Spleen (tissue), 7 donors: ENCODE data around the gene SCUBE1.

Experiments
- POLR2A ChIP-seq, 3 donors: fragments of 450-650 bp; IDR thresholded peaks; one replicate each; pipeline ENCODE4 v1.5.1; 2017; ENCODE audit warnings: antibody characterized with exemption in 3 of 3, mild to moderate bottlenecking in 1 of 3
- POLR2AphosphoS5 ChIP-seq, 3 donors: sonication (generic); formaldehyde crosslinking; IDR thresholded peaks; one replicate each; pipeline ENCODE4 v1.5.1; 2017; ENCODE audit warnings: antibody characterized with exemption in 3 of 3
- TF ChIP-seq, protein P1 (sequence below), 11 experiments: fragments of 200-600 bp in 7 of 11; fragments of 450-650 bp in 4 of 11; sonication (generic) in 4 of 11; IDR thresholded peaks in 8 of 11; conservative IDR thresholded peaks in 3 of 11; 1 replicate in 7 of 11; 2 replicates in 4 of 11; pipeline versions ENCODE4 v1.4.0 to v1.8.0; 2016 to 2021; ENCODE audit warnings: antibody characterized with exemption in 11 of 11, inconsistent platforms in 4 of 11, mild to moderate bottlenecking in 1 of 11
- donor health status: DM: no; HTN: no; CAD: no; lungs with moderate emphysema.
- donor health status: DM: no; HTN: no; CAD: no.
- donor health status: DM: no; HTN: no; CAD: no.

DNA sequence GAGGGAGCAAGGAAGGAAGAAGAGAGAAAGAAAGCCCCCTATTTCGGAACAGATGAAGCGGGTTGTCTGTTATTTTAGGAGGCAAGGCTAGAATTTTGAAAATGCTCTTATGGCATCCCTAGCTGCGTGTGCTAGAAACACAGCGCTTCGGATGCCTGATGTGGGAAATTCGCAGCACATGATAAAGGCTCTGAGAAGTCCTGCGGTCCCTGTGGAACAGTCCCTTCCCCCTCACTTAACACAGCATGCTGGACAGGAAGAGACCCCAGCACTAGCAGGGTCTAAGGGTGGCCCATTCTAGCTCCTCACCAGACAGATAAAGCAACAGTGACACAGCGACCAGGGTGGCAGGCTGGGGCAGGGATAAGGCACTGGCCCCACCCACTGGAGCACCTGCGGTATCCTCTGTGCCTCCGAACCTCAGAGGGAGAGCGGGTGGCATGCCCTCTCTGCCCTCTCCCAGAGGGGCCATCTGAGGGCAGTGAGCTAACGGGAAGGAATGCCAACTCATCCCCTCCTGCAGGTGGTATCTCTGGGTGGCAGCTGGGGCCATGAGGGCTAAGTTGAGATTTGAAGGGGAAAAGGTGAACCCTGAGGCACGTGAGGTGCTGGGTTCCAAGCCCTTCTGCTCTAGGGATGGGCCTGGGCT is 75.7 kb downstream of the SCUBE1 start:
- TF ChIP-seq POLR2A (IDR thresholded peaks at IDR 0.05) (no peak), POLR2AphosphoS5 (IDR thresholded peaks at IDR 0.05) (no peak)
- TF ChIP-seq, protein P1, sequence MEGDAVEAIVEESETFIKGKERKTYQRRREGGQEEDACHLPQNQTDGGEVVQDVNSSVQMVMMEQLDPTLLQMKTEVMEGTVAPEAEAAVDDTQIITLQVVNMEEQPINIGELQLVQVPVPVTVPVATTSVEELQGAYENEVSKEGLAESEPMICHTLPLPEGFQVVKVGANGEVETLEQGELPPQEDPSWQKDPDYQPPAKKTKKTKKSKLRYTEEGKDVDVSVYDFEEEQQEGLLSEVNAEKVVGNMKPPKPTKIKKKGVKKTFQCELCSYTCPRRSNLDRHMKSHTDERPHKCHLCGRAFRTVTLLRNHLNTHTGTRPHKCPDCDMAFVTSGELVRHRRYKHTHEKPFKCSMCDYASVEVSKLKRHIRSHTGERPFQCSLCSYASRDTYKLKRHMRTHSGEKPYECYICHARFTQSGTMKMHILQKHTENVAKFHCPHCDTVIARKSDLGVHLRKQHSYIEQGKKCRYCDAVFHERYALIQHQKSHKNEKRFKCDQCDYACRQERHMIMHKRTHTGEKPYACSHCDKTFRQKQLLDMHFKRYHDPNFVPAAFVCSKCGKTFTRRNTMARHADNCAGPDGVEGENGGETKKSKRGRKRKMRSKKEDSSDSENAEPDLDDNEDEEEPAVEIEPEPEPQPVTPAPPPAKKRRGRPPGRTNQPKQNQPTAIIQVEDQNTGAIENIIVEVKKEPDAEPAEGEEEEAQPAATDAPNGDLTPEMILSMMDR (IDR thresholded peaks at IDR 0.05 in 8 of 11, conservative IDR thresholded peaks at IDR 0.05 in 3 of 11): no peak
